Endothelial cell of umbilical vein (primary cell): ENCODE results near the gene RTN1. TPM values are rescaled to one million over a fixed set of nuclear protein-coding genes. Genes with fewer than 3 reads are reported as not detected.

Experiments
- BruUV-seq: library from RNA; stranded (reverse); fragments of 400-500 nt; replicated peaks from 2 replicates; lab custom pipeline; 2021; lab: Mats Ljungman, UMichigan
- CTCF ChIA-PET: fragments of 300-600, 350-600 bp; sonication (Branson Sonifier 250); formaldehyde crosslinking; loops from one replicate; lab custom pipeline; 2021; ENCODE audit warnings: antibody characterized with exemption, inconsistent platforms; lab: Charles Lee
- POLR2A ChIA-PET: fragments of 300-600, 350-600 bp; sonication (Branson Sonifier 250); formaldehyde crosslinking; loops from one replicate; lab custom pipeline; 2021; ENCODE audit warnings: antibody characterized with exemption, inconsistent platforms; lab: Charles Lee
- DNase-seq: peaks from one replicate; pipeline ENCODE4 v3.0.0-alpha.2; 2011; ENCODE audit warnings: low read depth, low spot score
- FAIRE-seq: peaks from 2 replicates; lab custom pipeline; 2011; peaks lifted over from hg19 to GRCh38; lab: Jason Lieb, UNC
- H2AFZ ChIP-seq: 2 replicates; pipeline ENCODE4 v1.6.0; 2012; ENCODE audit warnings: low read depth, low read length, control low read depth, inconsistent platforms
- H3K27ac ChIP-seq: 2 replicates; pipeline ENCODE4 v1.5.1; 2011; ENCODE audit warnings: low read depth, mild to moderate bottlenecking, control low read depth, low read length, moderate library complexity; ENCODE audit not compliant: insufficient read depth
- H3K27me3 ChIP-seq, 2 experiments: 2 replicates each; pipeline versions ENCODE4 v1.6.0 to v1.6.1; 2011; ENCODE audit warnings: low read length in 2 of 2, mixed read lengths in 1 of 2; ENCODE audit not compliant: control insufficient read depth in 2 of 2, insufficient read depth in 2 of 2
- H3K36me3 ChIP-seq, 2 experiments: 2 replicates in 1 of 2; 3 replicates in 1 of 2; pipeline ENCODE4 v1.5.1; 2011; ENCODE audit warnings: low read length in 2 of 2, mild to moderate bottlenecking in 1 of 2, moderate library complexity in 1 of 2; ENCODE audit not compliant: control insufficient read depth in 2 of 2, insufficient read depth in 2 of 2; ENCODE audit errors: extremely low read depth in 1 of 2
- H3K4me1 ChIP-seq: 3 replicates; pipeline ENCODE4 v1.5.1; 2011; ENCODE audit warnings: mild to moderate bottlenecking, low read length; ENCODE audit not compliant: control insufficient read depth, insufficient read depth; ENCODE audit errors: extremely low read depth
- H3K4me2 ChIP-seq: 2 replicates; pipeline ENCODE4 v1.6.1; 2011; ENCODE audit warnings: low read length, control low read depth, mixed read lengths; ENCODE audit not compliant: insufficient read depth
- H3K4me3 ChIP-seq, 3 experiments: fragments of 200-600 bp in 1 of 3; sonication (generic), shearing (Covaris generic) in 1 of 3; replicated peaks in 1 of 3; 2 replicates each; pipeline ENCODE4 v1.5.1; 2011 to 2016; ENCODE audit warnings: control low read depth in 3 of 3, low read length in 3 of 3, mild to moderate bottlenecking in 2 of 3, inconsistent platforms in 1 of 3, low read depth in 1 of 3, moderate library complexity in 1 of 3; ENCODE audit not compliant: insufficient read depth in 1 of 3
- H3K79me2 ChIP-seq: 2 replicates; pipeline ENCODE4 v1.6.0; 2012; ENCODE audit warnings: low read length, inconsistent platforms; ENCODE audit not compliant: control insufficient read depth, insufficient read depth
- H3K9ac ChIP-seq: replicated peaks from 2 replicates; pipeline ENCODE3; 2011; ENCODE audit warnings: low read length, control low read depth; ENCODE audit not compliant: insufficient read depth; ENCODE audit errors: extremely low read depth
- H3K9me1 ChIP-seq: replicated peaks from 3 replicates; pipeline ENCODE4 v1.6.0; 2011; ENCODE audit warnings: mild to moderate bottlenecking, low read length; ENCODE audit not compliant: control insufficient read depth, insufficient read depth; ENCODE audit errors: extremely low read depth
- H3K9me3 ChIP-seq: replicated peaks from 2 replicates; pipeline ENCODE4 v1.5.1; 2012; ENCODE audit warnings: low read length, inconsistent platforms; ENCODE audit not compliant: control insufficient read depth, insufficient read depth
- H4K20me1 ChIP-seq: replicated peaks from 2 replicates; pipeline ENCODE3; 2011; ENCODE audit warnings: mild to moderate bottlenecking, low read length; ENCODE audit not compliant: control insufficient read depth, insufficient read depth; ENCODE audit errors: extremely low read depth
- CTCF ChIP-seq, 2 donors: IDR thresholded peaks; 1 replicate in 1 of 2; 2 replicates in 1 of 2; pipeline ENCODE4 v1.5.1; 2011; ENCODE audit warnings: low read length in 2 of 2, mild to moderate bottlenecking in 2 of 2, moderate library complexity in 2 of 2, control low read depth in 1 of 2, inconsistent platforms in 1 of 2, low read depth in 1 of 2; ENCODE audit not compliant: insufficient read depth in 1 of 2; ENCODE audit errors: extremely low read depth in 1 of 2
- EZH2 ChIP-seq: IDR thresholded peaks from 2 replicates; pipeline ENCODE4 v1.6.1; 2012; ENCODE audit warnings: borderline replicate concordance, low read depth, mild to moderate bottlenecking, moderate library complexity, low read length, inconsistent platforms; ENCODE audit not compliant: severe bottlenecking
- FOS ChIP-seq: IDR thresholded peaks from 2 replicates; pipeline ENCODE4 v1.6.1; 2011; ENCODE audit warnings: mild to moderate bottlenecking, low read length, moderate library complexity, borderline replicate concordance; ENCODE audit not compliant: insufficient read depth
- GATA2 ChIP-seq: IDR thresholded peaks from 2 replicates; pipeline ENCODE4 v1.7.0; 2011; ENCODE audit warnings: low read depth, mild to moderate bottlenecking, moderate library complexity, mixed read lengths, low read length; ENCODE audit not compliant: insufficient read length, insufficient read depth
- JUN ChIP-seq: IDR thresholded peaks from 2 replicates; pipeline ENCODE4 v1.6.1; 2011; ENCODE audit warnings: borderline replicate concordance, low read depth; ENCODE audit not compliant: insufficient read length, insufficient read depth
- MAX ChIP-seq: IDR thresholded peaks from 2 replicates; pipeline ENCODE4 v1.6.1; 2011; ENCODE audit not compliant: insufficient read depth, insufficient read length
- MYC ChIP-seq: IDR thresholded peaks from one replicate; pipeline ENCODE4 v1.6.1; 2011; ENCODE audit warnings: mild to moderate bottlenecking, low read depth, low read length
- POLR2A ChIP-seq: IDR thresholded peaks from 2 replicates; pipeline ENCODE4 v1.6.1; 2012; ENCODE audit warnings: low read depth, mild to moderate bottlenecking, control low read depth, low read length
- POLR2AphosphoS5 ChIP-seq: IDR thresholded peaks from 2 replicates; pipeline ENCODE4 v1.6.1; 2012; ENCODE audit warnings: low read depth, mild to moderate bottlenecking, control low read depth, low read length, moderate library complexity; ENCODE audit not compliant: insufficient read depth
- dilution Hi-C: fragments of 300-500 bp; cut with MboI; formaldehyde crosslinking; loops from one replicate; pipeline ENCODE4 v1.15.0; 2019; ENCODE audit warnings: low sequenced_read_pairs; ENCODE audit not compliant: extremely low pct_ligation_motif_present
- intact Hi-C: fragments of 100-400 bp; cut with micrococcal nuclease; formaldehyde crosslinking; loops from one replicate; pipeline ENCODE4 v1.10.0; 2022
- polyA plus RNA-seq, 4 experiments: library from polyadenylated mRNA; depleted of rRNA in 3 of 4; stranded (reverse) in 3 of 4; unstranded in 1 of 4; fragments of >200 nt; gene quantifications; 2 replicates each; pipeline versions ENCODE4 v1.2.1 to v1.2.3, GENCODE V29; 2011 to 2012; ENCODE audit warnings: missing spikeins in 1 of 4
- total RNA-seq: library from RNA; stranded (reverse); gene quantifications from 2 replicates; pipeline ENCODE4 v1.2.3, GENCODE V29; 2021

Gene RTN1
- total and polyA plus RNA-seq, 2 donors (not counting 3 experiments of a cell fraction or from before 2014, with no cell fraction given), result 0.10 to 0.29 TPM

- Histone ChIP-seq H3K9me3 (no peaks in the 10 kb centered on the region), H3K27me3 (peaks cover 6 to 8% of the 10 kb centered on the region in 2 experiments), H3K27ac (no peak overlapping the region), H3K4me2 (no peak overlapping the region), H4K20me1 (no peaks in the 10 kb centered on the region), H3K4me3 (no peak overlapping the region), H2AFZ (no peak overlapping the region), H3K9me1 (no peaks in the 10 kb centered on the region), H3K9ac (no peak overlapping the region), H3K4me1 (no peaks in the 10 kb centered on the region), H3K36me3 (no peaks in the 10 kb centered on the region), H3K79me2 (no peaks in the 10 kb centered on the region)
- dilution Hi-C loops (no loop called here), intact Hi-C loops (no loop called here)
- FAIRE-seq (no peak), DNase-seq (no peak)
- POLR2A ChIA-PET, result no interaction called here
- CTCF ChIA-PET, result interaction anchor here (2.5 kb wide), 1 partner anchor 121 kb away, joined by 6 read pairs; no protein-coding TSS in a partner anchor
- BruUV-seq, result no TSS peak
- TF ChIP-seq JUN, result no peak
- no peak for TF ChIP-seq MYC
- no peak for TF ChIP-seq MAX
- no peak for TF ChIP-seq POLR2A
- TF ChIP-seq CTCF (IDR thresholded peaks at IDR 0.05; ENCODE audit: extremely low read depth in 1 of 2, insufficient read depth in 1 of 2, low read depth in 1 of 2, low read length in 2 of 2), result no peak
- TF ChIP-seq POLR2AphosphoS5, result no peak
- no peak for TF ChIP-seq GATA2
- no peak for TF ChIP-seq EZH2
- TF ChIP-seq FOS, result no peak
These were observed 117.1 kb downstream of the RTN1 start for GRCh38 chr14:59753512-59753911.
